IMR-90 (cell line): ENCODE results near the gene HOXC10. TPM values are rescaled to one million over a fixed set of nuclear protein-coding genes. Genes with fewer than 3 reads are reported as not detected.

ENCODE experiments used
- ATAC-seq: fragments of 200-7000 bp; cut with Tn5 transposase; 2 replicates; pipeline ENCODE4 v1.9.1; 2020; ENCODE audit warnings: low read depth, mild to moderate bottlenecking, moderate library complexity
- BruUV-seq: library from RNA; stranded (reverse); fragments of 400-500 nt; replicated peaks from 2 replicates; lab custom pipeline; 2021; lab: Mats Ljungman, UMichigan
- CTCF ChIA-PET: fragments of 300-600 bp; formaldehyde crosslinking; extraction: SDS; loops from one replicate; lab custom pipeline; 2021; ENCODE audit warnings: antibody characterized with exemption; lab: Yijun Ruan, JAX
- POLR2A ChIA-PET: fragments of 300-600 bp; sonication (Branson Sonifier 250); formaldehyde crosslinking; loops from one replicate; lab custom pipeline; 2022; ENCODE audit warnings: antibody characterized with exemption; ENCODE audit not compliant: unreplicated experiment; lab: Charles Lee
- DNase-seq: peaks from one replicate; pipeline ENCODE4 v3.0.0; 2013
- H2AFZ ChIP-seq: replicated peaks from 2 replicates; pipeline ENCODE3; 2013; ENCODE audit warnings: low read length, mild to moderate bottlenecking; ENCODE audit not compliant: poor library complexity
- H2AK5ac ChIP-seq: 2 replicates; pipeline ENCODE4 v1.6.1; 2013; ENCODE audit warnings: low read depth, low read length, inconsistent platforms
- H2AK9ac ChIP-seq: replicated peaks from 2 replicates; pipeline ENCODE3; 2013; ENCODE audit warnings: mild to moderate bottlenecking, low read depth, low read length, moderate library complexity; ENCODE audit not compliant: poor library complexity
- H2BK120ac ChIP-seq: 2 replicates; pipeline ENCODE4 v1.6.1; 2013; ENCODE audit warnings: low read depth, low read length, inconsistent platforms
- H2BK15ac ChIP-seq: 3 replicates; pipeline ENCODE4 v1.6.1; 2013; ENCODE audit warnings: low read depth, low read length, inconsistent platforms
- H2BK20ac ChIP-seq: 2 replicates; pipeline ENCODE4 v1.6.1; 2013; ENCODE audit warnings: low read depth, mild to moderate bottlenecking, inconsistent platforms, low read length, moderate library complexity
- H2BK5ac ChIP-seq: 2 replicates; pipeline ENCODE4 v1.6.1; 2013; ENCODE audit warnings: mild to moderate bottlenecking, low read depth, low read length, inconsistent platforms; ENCODE audit not compliant: poor library complexity, severe bottlenecking
- H3K14ac ChIP-seq: replicated peaks from 2 replicates; pipeline ENCODE4 v1.6.1; 2013; ENCODE audit warnings: low read depth, low read length, inconsistent platforms
- H3K18ac ChIP-seq: 2 replicates; pipeline ENCODE4 v1.6.1; 2013; ENCODE audit warnings: low read depth, low read length, control low read depth
- H3K23ac ChIP-seq: 2 replicates; pipeline ENCODE4 v1.6.1; 2013; ENCODE audit warnings: low read depth, low read length, inconsistent platforms
- H3K27ac ChIP-seq: 2 replicates; pipeline ENCODE4 v1.5.1; 2013; ENCODE audit warnings: mild to moderate bottlenecking, control low read depth, low read length; ENCODE audit not compliant: insufficient read depth
- H3K27me3 ChIP-seq: 2 replicates; pipeline ENCODE4 v1.6.1; 2013; ENCODE audit warnings: low read length; ENCODE audit not compliant: control insufficient read depth, insufficient read depth
- H3K36me3 ChIP-seq: 2 replicates; pipeline ENCODE4 v1.6.1; 2013; ENCODE audit warnings: low read length, mixed read lengths; ENCODE audit not compliant: control insufficient read depth, insufficient read depth
- H3K4ac ChIP-seq: 2 replicates; pipeline ENCODE4 v1.6.1; 2013; ENCODE audit warnings: low read depth, low read length, inconsistent platforms
- H3K4me1 ChIP-seq: 2 replicates; pipeline ENCODE4 v1.6.1; 2013; ENCODE audit warnings: low read length, mixed read lengths; ENCODE audit not compliant: control insufficient read depth, insufficient read depth
- H3K4me2 ChIP-seq: 2 replicates; pipeline ENCODE4 v1.6.1; 2013; ENCODE audit warnings: low read depth, mild to moderate bottlenecking, control low read depth, low read length, moderate library complexity
- H3K4me3 ChIP-seq: 2 replicates; pipeline ENCODE4 v1.5.1; 2013; ENCODE audit warnings: low read depth, mild to moderate bottlenecking, control low read depth, low read length, moderate library complexity; ENCODE audit not compliant: insufficient read depth
- H3K56ac ChIP-seq: 2 replicates; pipeline ENCODE4 v1.6.1; 2013; ENCODE audit warnings: low read length, inconsistent platforms; ENCODE audit not compliant: insufficient read depth; ENCODE audit errors: extremely low read depth
- H3K79me1 ChIP-seq, 2 experiments: 2 replicates each; pipeline ENCODE4 v1.6.1; 2013; ENCODE audit warnings: low read length in 2 of 2, inconsistent platforms in 1 of 2, low read depth in 1 of 2
- H3K9ac ChIP-seq: 2 replicates; pipeline ENCODE4 v1.6.1; 2013; ENCODE audit warnings: low read depth, low read length, control low read depth
- H3K9me1 ChIP-seq: 2 replicates; pipeline ENCODE4 v1.6.1; 2013; ENCODE audit warnings: low read length, inconsistent platforms; ENCODE audit not compliant: insufficient read depth
- H3K9me3 ChIP-seq: 2 replicates; pipeline ENCODE4 v1.6.1; 2013; ENCODE audit warnings: low read length; ENCODE audit not compliant: control insufficient read depth, insufficient read depth
- H4K20me1 ChIP-seq: 2 replicates; pipeline ENCODE4 v1.6.1; 2013; ENCODE audit warnings: low read length, inconsistent platforms; ENCODE audit not compliant: insufficient read depth
- H4K5ac ChIP-seq: 2 replicates; pipeline ENCODE4 v1.6.1; 2013; ENCODE audit warnings: mild to moderate bottlenecking, low read depth, low read length, control low read depth
- H4K8ac ChIP-seq, 2 experiments: 2 replicates each; pipeline ENCODE4 v1.6.1; 2013; ENCODE audit warnings: low read depth in 2 of 2, low read length in 2 of 2, control low read depth in 1 of 2, inconsistent platforms in 1 of 2
- H4K91ac ChIP-seq: 2 replicates; pipeline ENCODE4 v1.6.1; 2013; ENCODE audit warnings: low read depth, low read length, inconsistent platforms; ENCODE audit not compliant: insufficient read depth
- MXI1 ChIP-seq: IDR thresholded peaks from 2 replicates; pipeline ENCODE4 v1.6.1; 2012; ENCODE audit warnings: low read depth, mild to moderate bottlenecking, low read length, moderate library complexity, borderline replicate concordance
- USF2 ChIP-seq: fragments of 150-350 bp; IDR thresholded peaks from 2 replicates; pipeline ENCODE4 v1.6.1; 2017; ENCODE audit warnings: mild to moderate bottlenecking, antibody characterized with exemption, low read length, low read depth
- WGBS, 2 experiments: methylation state at CpG; one replicate each; pipeline versions ENCODE4 v1.1.5 to v1.1.7; 2013; ENCODE audit warnings: missing lambda C conversion rate in 2 of 2; ENCODE audit not compliant: insufficient read length in 1 of 2; ENCODE audit errors: extremely low coverage in 2 of 2; 5-methylcytosine and 5-hydroxymethylcytosine counted together
- dilution Hi-C: fragments of 300-500 bp; cut with HindIII; formaldehyde crosslinking; loops from one replicate; pipeline ENCODE4 v1.14.3; 2018; ENCODE audit warnings: low sequenced_read_pairs; ENCODE audit not compliant: unreplicated experiment
- in situ Hi-C: fragments of 300-500 bp; cut with MboI; formaldehyde crosslinking; loops from 3 replicates; pipeline ENCODE4 v1.14.3; 2019; ENCODE audit warnings: low sequenced_read_pairs, inconsistent platforms, mixed read lengths
- intact Hi-C: fragments of 100-400 bp; cut with micrococcal nuclease; formaldehyde crosslinking; loops from 2 replicates; pipeline ENCODE4 v1.10.0; 2022
- polyA plus RNA-seq, 3 experiments: library from polyadenylated mRNA; depleted of rRNA; stranded (reverse); fragments of >200 nt; gene quantifications; 2 replicates each; pipeline ENCODE4 v1.2.3, GENCODE V29; 2012; ENCODE audit warnings: low replicate concordance in 1 of 3
- total RNA-seq: library from RNA; depleted of rRNA; stranded (reverse); fragments of >200 nt; gene quantifications from 2 replicates; pipeline ENCODE4 v1.2.3, GENCODE V29; 2012

HOXC10 gene
- total and polyA plus RNA-seq, 2 of the 4 experiments (the other 2 are of a cell fraction): 0.15 TPM; not detected in 1

DNA sequence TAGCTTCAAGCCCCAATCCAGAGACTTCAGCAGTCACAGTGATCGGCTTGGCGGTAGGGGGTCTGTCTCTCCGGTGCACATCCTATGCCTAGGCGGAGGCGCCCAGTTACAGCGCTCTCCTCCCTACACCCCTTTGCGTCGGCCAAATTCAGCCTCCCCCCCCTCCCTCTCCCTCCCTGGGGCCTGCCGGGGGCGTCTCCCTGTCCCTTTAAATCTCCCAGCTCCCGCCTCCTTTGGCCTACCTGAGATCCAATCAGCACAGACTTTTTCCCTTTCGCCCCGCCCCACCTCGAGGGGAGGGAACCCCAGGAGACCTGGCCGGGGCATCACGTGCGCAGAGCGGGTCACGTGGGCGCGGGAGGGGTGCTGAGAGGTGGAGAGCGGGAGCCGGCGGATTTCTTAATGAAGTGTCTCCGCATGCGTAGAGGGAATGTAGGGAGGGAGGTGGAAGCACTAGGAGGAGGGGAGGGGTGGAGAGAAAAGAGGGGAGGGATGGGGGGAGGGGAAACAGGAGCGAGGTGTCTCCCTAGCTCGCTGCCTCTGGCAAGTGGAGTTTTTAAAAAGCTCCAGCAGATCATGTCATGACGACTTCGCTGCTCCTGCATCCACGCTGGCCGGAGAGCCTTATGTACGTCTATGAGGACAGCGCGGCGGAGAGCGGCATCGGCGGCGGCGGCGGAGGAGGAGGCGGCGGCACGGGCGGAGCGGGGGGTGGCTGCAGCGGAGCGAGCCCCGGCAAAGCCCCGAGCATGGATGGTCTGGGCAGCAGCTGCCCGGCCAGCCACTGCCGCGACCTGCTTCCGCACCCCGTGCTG is 46.4 kb upstream of the HOXC10 start, which contains the start of gene HOXC13:
Gene HOXC13, plus strand, starts transcription at position 506 of the 815 bp plus-strand sequence. Its CDS starts 76 bp downstream, at position 582.
- TF ChIP-seq USF2 (peak; percentile 78), MXI1 (no peak)
- H3K36me3 ChIP-seq: no peaks in the 10 kb centered on the region
- no peaks in the 10 kb centered on the region for H3K79me1 ChIP-seq
- no peak within 1 kb of the TSS for H2BK120ac ChIP-seq
- H3K14ac ChIP-seq: no peak within 1 kb of the TSS
- H3K4me2 ChIP-seq: no peak within 1 kb of the TSS
- H3K27me3 ChIP-seq: peaks cover 87% of the 10 kb centered on the region
- H3K4me1 ChIP-seq: no peaks in the 10 kb centered on the region
- no peak within 1 kb of the TSS for H3K27ac ChIP-seq
- CTCF ChIA-PET: no interaction called here
- intact Hi-C loops: no loop called here
- H3K23ac ChIP-seq: no peak within 1 kb of the TSS
- no peak within 1 kb of the TSS for H3K4me3 ChIP-seq
- BruUV-seq: no TSS peak
- no peak within 1 kb of the TSS for H2AK5ac ChIP-seq
- no peak within 1 kb of the TSS for H4K5ac ChIP-seq
- H4K20me1 ChIP-seq: no peaks in the 10 kb centered on the region
- H3K9me3 ChIP-seq: peaks cover 9% of the 10 kb centered on the region
- no peak for DNase-seq
- H4K91ac ChIP-seq: no peak within 1 kb of the TSS
- no peaks in the 10 kb centered on the region for H3K9me1 ChIP-seq
- no peak within 1 kb of the TSS for H3K18ac ChIP-seq
- in situ Hi-C loops: no loop called here
- no peak within 1 kb of the TSS for H3K4ac ChIP-seq
- H3K56ac ChIP-seq: no peak within 1 kb of the TSS
- H2BK20ac ChIP-seq: no peak within 1 kb of the TSS
- H2BK5ac ChIP-seq: no peak within 1 kb of the TSS
- H3K9ac ChIP-seq: no peak within 1 kb of the TSS
- H2BK15ac ChIP-seq: no peak within 1 kb of the TSS
- ATAC-seq: no peak
- no peak within 1 kb of the TSS for H4K8ac ChIP-seq
- peak within 1 kb of the TSS; percentile 43 for H2AFZ ChIP-seq
- no peak within 1 kb of the TSS for H2AK9ac ChIP-seq
- dilution Hi-C loops: no loop called here
- POLR2A ChIA-PET: no interaction called here
- 1% methylated on average over 25 of the region's 56 CpGs; no CpG with 5 or more reads in 1 of the 2 experiments for WGBS, 2 experiments
